Activated CD8-positive, alpha-beta memory T cell treated with anti-CD3 and anti-CD28 coated beads, Interleukin-2, amount 50 U/mL, for 24 hours (primary cell): Measurements from ENCODE around the gene CERT1.

Source experiments
- DNase-seq: peaks from one replicate; pipeline ENCODE4 v3.0.0-alpha.2; 2020; ENCODE audit errors: extremely low read depth

The CERT1 gene

GRCh38 chr5:75389430-75389829 lies 122.0 kb downstream of the CERT1 start:
- no peak for DNase-seq

- no peak for DNase-seq
Measured at GRCh38 chr5:75387806-75388205, 123.6 kb downstream of the CERT1 start.

GRCh38 chr5:75384218-75384617 lies 127.2 kb downstream of the CERT1 start:
- DNase-seq: no peak

GRCh38 chr5:75381456-75381855 lies 130.0 kb downstream of the CERT1 start:
- DNase-seq: no peak

GRCh38 chr5:75380099-75380498 lies 131.3 kb downstream of the CERT1 start:
- DNase-seq: no peak

- DNase-seq: no peak
Measured at GRCh38 chr5:75375414-75375813, 136.0 kb downstream of the CERT1 start.

- DNase-seq: no peak
Measured at GRCh38 chr5:75374394-75374814, 137.0 kb downstream of the CERT1 start.

GRCh38 chr5:75373862-75374261 lies 137.6 kb downstream of the CERT1 start:
- no peak for DNase-seq

- DNase-seq: no peak
Measured at GRCh38 chr5:75368391-75368790, 143.0 kb downstream of the CERT1 start.

GRCh38 chr5:75367401-75367800 lies 144.0 kb downstream of the CERT1 start:
- DNase-seq: no peak

GRCh38 chr5:75366787-75367186 lies 144.6 kb downstream of the CERT1 start:
- no peak for DNase-seq

GRCh38 chr5:75365740-75366139 lies 145.7 kb downstream of the CERT1 start:
- no peak for DNase-seq

- no peak for DNase-seq
Measured at GRCh38 chr5:75364571-75365280, 146.7 kb downstream of the CERT1 start.

GRCh38 chr5:75363726-75364495 lies 147.5 kb downstream of the CERT1 start:
- no peak for DNase-seq

- DNase-seq: no peak
Measured at GRCh38 chr5:75363111-75363510, 148.3 kb downstream of the CERT1 start.

- DNase-seq: no peak
Measured at GRCh38 chr5:75362474-75362975, 148.9 kb downstream of the CERT1 start.

- DNase-seq: no peak
Measured at GRCh38 chr5:75361310-75361709, 150.1 kb downstream of the CERT1 start.

- no peak for DNase-seq
Measured at GRCh38 chr5:75358117-75358516, 153.3 kb downstream of the CERT1 start.

GRCh38 chr5:75356719-75357118 lies 154.7 kb downstream of the CERT1 start:
- DNase-seq: no peak

GRCh38 chr5:75355236-75355635 lies 156.2 kb downstream of the CERT1 start:
- no peak for DNase-seq

GRCh38 chr5:75351139-75351926 lies 160.1 kb downstream of the CERT1 start:
- no peak for DNase-seq

- DNase-seq: no peak
Measured at GRCh38 chr5:75349663-75350062, 161.8 kb downstream of the CERT1 start.
